Kidney (tissue), 14 donors: ENCODE results near the gene ZNF772. TPM values are rescaled to one million over a fixed set of nuclear protein-coding genes. Genes with fewer than 3 reads are reported as not detected.
"Not testable (repeated sequence)": the region's sequence is repeated elsewhere in the genome, so short reads cannot be mapped to it uniquely, and the experiment has no call there.

Experiments used
- DNase-seq, 5 donors: peaks; one replicate each; pipeline ENCODE4 v3.0.0-alpha.2; 2013 to 2020
- FAIRE-seq: peaks from 2 replicates; lab custom pipeline; 2012; peaks lifted over from hg19 to GRCh38; lab: Jason Lieb, UNC
- H3K27ac ChIP-seq, 2 donors: one replicate each; pipeline ENCODE4 v1.7.0; 2013; ENCODE audit warnings: low read depth in 2 of 2, low read length in 2 of 2, inconsistent platforms in 1 of 2
- H3K27me3 ChIP-seq: one replicate; pipeline ENCODE4 v1.7.1; 2013; ENCODE audit warnings: low read length, inconsistent platforms; ENCODE audit not compliant: control insufficient read depth, insufficient read depth
- H3K36me3 ChIP-seq, 3 donors: one replicate each; pipeline versions ENCODE4 v1.7.0 to v1.7.1; 2013; ENCODE audit warnings: low read length in 3 of 3, control low read depth in 1 of 3, inconsistent platforms in 1 of 3; ENCODE audit not compliant: insufficient read depth in 3 of 3, control insufficient read depth in 2 of 3
- H3K4me1 ChIP-seq, 3 donors: one replicate each; pipeline versions ENCODE4 v1.7.0 to v1.7.1; 2013; ENCODE audit warnings: low read length in 3 of 3, inconsistent platforms in 1 of 3, low read depth in 1 of 3; ENCODE audit not compliant: control insufficient read depth in 2 of 3, insufficient read depth in 2 of 3
- H3K4me3 ChIP-seq, 3 donors: one replicate each; pipeline versions ENCODE4 v1.7.0 to v1.8.1; 2013; ENCODE audit warnings: low read length in 3 of 3, control low read depth in 1 of 3, inconsistent platforms in 1 of 3
- H3K9ac ChIP-seq, 3 donors: one replicate each; pipeline versions ENCODE4 v1.7.0 to v1.7.1; 2013; ENCODE audit warnings: low read length in 3 of 3, control low read depth in 1 of 3, inconsistent platforms in 1 of 3
- H3K9me3 ChIP-seq, 3 donors: one replicate each; pipeline versions ENCODE4 v1.7.0 to v1.7.1; 2013; ENCODE audit warnings: low read length in 3 of 3, control low read depth in 1 of 3, inconsistent platforms in 1 of 3; ENCODE audit not compliant: control insufficient read depth in 2 of 3, insufficient read depth in 1 of 3
- intact Hi-C: fragments of 100-400 bp; cut with DNase I; formaldehyde crosslinking; loops from one replicate; pipeline ENCODE4 v1.11.1; 2022
- polyA plus RNA-seq: library from polyadenylated mRNA; stranded (reverse); fragments of 350-450 nt; fragmentation: Illumina TruSeq; extraction: RNeasy Lipid Tissue Mini Kit (QIAGEN cat#74804); gene quantifications from one replicate; pipeline ENCODE4 v1.2.3, GENCODE V29; 2014; ENCODE audit warnings: low read depth, low replicate concordance; ENCODE audit not compliant: insufficient read depth
- total RNA-seq: library from RNA; stranded (reverse); fragmentation: NEBNext Ultra II Directional; extraction: Animal tissue kit (Norgen Biotek cat#: 25700); gene quantifications from one replicate; pipeline ENCODE4 v1.2.1, GENCODE V29; 2021
- TF ChIP-seq, protein P1 (sequence below): IDR thresholded peaks from 3 replicates; pipeline ENCODE4 v1.5.1; 2012; ENCODE audit warnings: mild to moderate bottlenecking, moderate library complexity, borderline replicate concordance; ENCODE audit not compliant: insufficient read depth; ENCODE audit errors: extremely low read depth
- donor health status: control.
- donor health status: control.
- donor health status: control.
- donor health status: control.
- donor health status: control.
- donor health status: DM: yes; HTN: yes; CAD: no.
- donor health status: Normal renal cell carcinoma (clear cell type).

The ZNF772 gene
- total and polyA plus RNA-seq, 2 donors from 2014 or later = 3.1 to 20.0 TPM

DNA sequence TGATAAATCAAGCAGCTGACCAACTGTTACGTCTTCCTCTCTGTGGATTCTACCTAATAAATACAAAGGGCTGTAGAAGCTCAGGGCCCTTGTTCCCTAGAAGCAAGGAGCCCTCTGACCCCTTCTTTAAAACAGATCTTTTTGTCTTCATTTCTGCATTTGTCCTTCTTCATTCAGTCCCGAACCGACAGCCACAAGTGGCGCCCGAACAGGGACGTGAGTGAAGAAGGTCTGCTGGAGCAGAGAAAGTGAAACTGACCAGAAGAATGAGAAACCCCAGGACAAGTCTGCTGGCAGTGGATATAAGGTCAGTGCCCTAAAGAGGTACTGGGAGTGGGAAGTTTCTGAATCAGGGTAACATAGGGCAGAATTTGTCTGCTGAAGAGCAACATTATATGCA lies 35.5 kb upstream of the ZNF772 start:
- no peak overlapping the region for H3K4me3 ChIP-seq
- TF ChIP-seq, protein P1, sequence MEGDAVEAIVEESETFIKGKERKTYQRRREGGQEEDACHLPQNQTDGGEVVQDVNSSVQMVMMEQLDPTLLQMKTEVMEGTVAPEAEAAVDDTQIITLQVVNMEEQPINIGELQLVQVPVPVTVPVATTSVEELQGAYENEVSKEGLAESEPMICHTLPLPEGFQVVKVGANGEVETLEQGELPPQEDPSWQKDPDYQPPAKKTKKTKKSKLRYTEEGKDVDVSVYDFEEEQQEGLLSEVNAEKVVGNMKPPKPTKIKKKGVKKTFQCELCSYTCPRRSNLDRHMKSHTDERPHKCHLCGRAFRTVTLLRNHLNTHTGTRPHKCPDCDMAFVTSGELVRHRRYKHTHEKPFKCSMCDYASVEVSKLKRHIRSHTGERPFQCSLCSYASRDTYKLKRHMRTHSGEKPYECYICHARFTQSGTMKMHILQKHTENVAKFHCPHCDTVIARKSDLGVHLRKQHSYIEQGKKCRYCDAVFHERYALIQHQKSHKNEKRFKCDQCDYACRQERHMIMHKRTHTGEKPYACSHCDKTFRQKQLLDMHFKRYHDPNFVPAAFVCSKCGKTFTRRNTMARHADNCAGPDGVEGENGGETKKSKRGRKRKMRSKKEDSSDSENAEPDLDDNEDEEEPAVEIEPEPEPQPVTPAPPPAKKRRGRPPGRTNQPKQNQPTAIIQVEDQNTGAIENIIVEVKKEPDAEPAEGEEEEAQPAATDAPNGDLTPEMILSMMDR = no peak
- no peaks in the 10 kb centered on the region for H3K4me1 ChIP-seq
- FAIRE-seq (no peak), DNase-seq (peak in 2 of 5 donors; percentile 7 to 11)
- intact Hi-C loops = no loop called here
- peaks cover 2 to 41% (median 16%) of the 10 kb centered on the region in 3 donors for H3K9me3 ChIP-seq
- no peak overlapping the region for H3K9ac ChIP-seq
- no peaks in the 10 kb centered on the region for H3K27me3 ChIP-seq
- no peak overlapping the region for H3K27ac ChIP-seq
- peaks cover 0 to 6% (median 3%) of the 10 kb centered on the region in 3 donors for H3K36me3 ChIP-seq

DNA sequence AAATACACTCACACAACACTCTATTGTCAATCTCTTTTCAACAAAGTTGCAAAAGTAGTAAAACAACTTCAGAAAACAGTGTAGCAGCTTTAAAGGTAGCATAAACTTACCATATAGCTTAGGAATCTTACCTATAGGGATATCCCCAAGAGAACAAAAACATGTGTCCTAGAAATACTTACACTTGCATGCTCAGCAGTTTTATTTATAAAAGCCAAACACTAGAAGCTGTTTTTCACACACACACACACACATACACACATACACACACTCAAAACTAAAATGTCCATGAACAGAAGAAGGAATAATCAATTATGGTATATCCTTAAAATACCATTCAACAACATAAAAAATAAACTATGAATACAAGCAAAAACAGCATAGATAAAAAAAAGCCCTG lies 34.1 kb upstream of the ZNF772 start:
- FAIRE-seq (no peak), DNase-seq (no peak)
- H3K36me3 ChIP-seq = peaks cover 10 to 16% (median 10%) of the 10 kb centered on the region in 3 donors
- peaks cover 3 to 46% (median 20%) of the 10 kb centered on the region in 3 donors for H3K9me3 ChIP-seq
- no peaks in the 10 kb centered on the region for H3K27me3 ChIP-seq
- TF ChIP-seq, protein P1 = no peak
- intact Hi-C loops = no loop called here
- H3K4me3 ChIP-seq = no peak overlapping the region
- no peak overlapping the region for H3K9ac ChIP-seq
- no peaks in the 10 kb centered on the region for H3K4me1 ChIP-seq
- no peak overlapping the region for H3K27ac ChIP-seq

DNA sequence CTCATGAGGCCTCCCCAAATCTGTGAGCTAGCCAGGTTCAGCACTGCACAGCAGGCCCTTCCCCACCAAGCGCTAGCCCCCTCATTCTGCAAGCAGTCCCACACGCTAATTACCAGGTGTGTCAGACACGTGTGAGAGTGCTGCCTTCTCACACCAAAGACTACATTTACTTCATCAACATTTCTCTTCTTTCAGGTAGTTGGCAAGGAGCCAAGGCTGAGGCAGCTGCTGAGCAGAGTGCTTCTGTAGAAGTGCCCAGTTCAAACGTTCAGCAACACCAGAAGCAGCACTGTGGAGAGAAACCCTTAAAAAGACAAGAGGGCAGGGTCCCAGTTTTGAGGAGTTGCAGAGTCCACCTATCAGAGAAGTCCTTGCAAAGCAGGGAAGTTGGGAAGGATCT lies 28.8 kb upstream of the ZNF772 start:
- peaks cover 6 to 23% (median 13%) of the 10 kb centered on the region in 3 donors for H3K9me3 ChIP-seq
- H3K36me3 ChIP-seq = peaks cover 13 to 33% (median 24%) of the 10 kb centered on the region in 3 donors
- TF ChIP-seq, protein P1 = no peak
- DNase-seq (no peak), FAIRE-seq (no peak)
- H3K4me3 ChIP-seq = no peak overlapping the region
- no peak overlapping the region for H3K27ac ChIP-seq
- H3K4me1 ChIP-seq = peaks cover 0 to 2% (median 0%) of the 10 kb centered on the region in 3 donors
- intact Hi-C loops = no loop called here
- H3K27me3 ChIP-seq = no peaks in the 10 kb centered on the region
- H3K9ac ChIP-seq = no peak overlapping the region

DNA sequence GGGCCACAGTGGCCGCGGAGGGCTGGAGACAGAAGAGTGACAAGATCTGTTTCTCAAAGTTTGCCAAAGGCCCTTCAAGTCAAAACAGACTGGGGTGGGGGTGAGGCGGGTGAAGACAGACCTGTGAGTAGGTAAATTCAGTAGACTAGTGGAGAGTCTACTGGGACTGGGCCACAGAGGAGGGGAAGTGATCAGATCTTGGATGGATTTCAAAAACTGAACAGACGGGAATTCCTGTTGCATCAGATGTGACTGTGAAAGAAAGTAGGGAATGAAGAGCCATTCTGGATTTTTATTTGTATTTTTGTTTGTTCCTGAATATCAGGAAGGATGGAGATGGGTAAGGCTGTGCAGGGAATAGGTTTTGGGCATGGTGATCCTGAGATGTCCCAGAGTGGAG lies 23.0 kb upstream of the ZNF772 start:
- H3K4me1 ChIP-seq, intact Hi-C loops, H3K27me3 ChIP-seq, H3K9ac ChIP-seq, DNase-seq, H3K9me3 ChIP-seq, H3K27ac ChIP-seq, FAIRE-seq: not testable (repeated sequence)
- H3K4me3 ChIP-seq = peak overlapping the region; percentile 31 to 50 (median 35)
- H3K36me3 ChIP-seq = peaks cover 0 to 12% (median 7%) of the 10 kb centered on the region in 3 donors

DNA sequence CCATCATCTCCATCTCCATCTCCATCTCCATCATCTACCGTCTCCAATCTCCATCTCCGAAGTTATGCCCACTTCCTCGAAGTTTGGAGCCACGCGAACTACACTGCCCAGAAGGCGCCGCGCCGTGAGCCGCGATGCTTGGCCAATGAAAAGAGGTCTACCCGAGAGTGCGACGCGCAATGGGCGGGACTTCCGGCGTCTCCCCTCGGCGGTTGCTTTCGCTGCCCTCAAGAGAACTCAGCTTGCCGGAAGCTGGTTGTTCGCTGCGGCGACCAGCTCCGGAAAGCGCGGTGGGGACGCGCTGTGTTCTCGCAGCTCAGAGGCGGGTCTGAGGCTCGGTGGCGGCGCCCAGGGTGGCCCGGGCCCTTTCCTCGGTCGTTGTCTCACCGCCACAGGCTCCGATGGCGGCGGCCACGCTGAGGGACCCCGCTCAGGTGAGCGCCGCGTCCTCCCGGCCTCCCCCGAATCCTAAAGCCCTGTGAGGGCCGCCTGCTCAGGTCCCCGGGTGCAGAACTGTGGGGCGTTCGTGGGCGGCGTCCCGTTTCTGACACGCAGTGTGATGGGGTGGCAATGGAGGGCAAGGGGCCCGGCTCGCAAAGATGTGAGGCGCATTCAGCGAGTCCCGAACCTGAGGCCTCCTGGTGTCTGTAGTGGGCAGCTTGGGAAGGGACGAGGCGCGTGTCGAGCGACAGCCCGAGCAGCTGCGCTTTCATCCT lies 22.5 kb upstream of the ZNF772 start, which contains the start of gene ZNF773:
Gene ZNF773 (plus strand): TSS at position 259 of the 716 bp plus-strand sequence. CDS start 143 bp downstream, at position 402.
- H3K36me3 ChIP-seq, H3K4me1 ChIP-seq, H3K9me3 ChIP-seq, H3K27me3 ChIP-seq, intact Hi-C loops, FAIRE-seq: not testable (repeated sequence)
- DNase-seq = peak; percentile 96 to 99 (median 97)
- Histone ChIP-seq H3K9ac (peak within 1 kb of the TSS in 2 of 3 donors; percentile 65 to 71), H3K27ac (peak within 1 kb of the TSS; percentile 47 to 76), H3K4me3 (peak within 1 kb of the TSS; percentile 52 to 69 (median 58))

DNA sequence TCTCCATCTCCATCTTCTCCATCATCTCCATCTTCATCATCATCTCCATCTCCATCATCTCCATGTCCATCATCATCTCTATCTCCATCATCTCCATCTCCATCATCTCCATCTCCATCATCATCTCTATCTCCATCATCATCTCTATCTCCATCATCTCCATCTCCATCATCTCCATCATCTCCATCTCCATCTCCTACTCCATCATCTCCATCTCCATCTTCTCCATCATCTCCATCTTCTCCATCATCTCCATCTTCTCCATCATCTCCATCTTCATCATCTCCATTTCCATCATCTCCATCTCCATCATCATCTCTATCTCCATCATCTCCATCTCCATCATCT lies 21.9 kb upstream of the ZNF772 start:
- intact Hi-C loops, H3K36me3 ChIP-seq, FAIRE-seq, H3K27me3 ChIP-seq, H3K27ac ChIP-seq, H3K4me1 ChIP-seq, DNase-seq, H3K9me3 ChIP-seq, H3K9ac ChIP-seq: not testable (repeated sequence)
- H3K4me3 ChIP-seq = peak overlapping the region in 2 of 3 donors; percentile 52 to 69
